ENCODE results near the gene ABCA3.

Gene ABCA3

GRCh38 chr16:2237493-2238149, 102.9 kb downstream of the ABCA3 start:
- FAIRE-seq (no peak), DNase-seq (ENCODE audit: insufficient read length, low spot score) (no peak)

DNA sequence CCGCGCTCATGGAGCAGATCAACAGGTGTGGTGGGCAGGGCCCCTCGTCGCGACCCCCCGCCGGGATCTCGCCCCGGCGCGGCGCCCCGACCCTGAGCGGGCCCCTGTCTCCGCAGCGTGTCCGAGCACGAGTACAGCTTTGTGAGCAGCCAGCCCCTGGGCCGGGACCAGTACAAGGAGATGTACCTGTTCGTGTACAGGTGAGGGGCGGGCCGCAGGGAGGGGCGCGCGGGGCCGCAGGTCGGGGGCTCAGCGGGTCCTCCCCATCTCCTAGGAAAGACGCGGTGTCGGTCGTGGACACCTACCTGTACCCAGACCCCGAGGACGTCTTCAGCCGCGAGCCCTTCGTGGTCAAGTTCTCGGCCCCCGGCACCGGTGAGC, 103.4 kb downstream of the ABCA3 start:
- no peak for FAIRE-seq
- DNase-seq (ENCODE audit: insufficient read length, low spot score), result no peak

- FAIRE-seq, result no peak
These were observed 104.0 kb downstream of the ABCA3 start, which contains the start of gene DNASE1L2 for GRCh38 chr16:2236337-2237101. Gene DNASE1L2 (plus strand): TSS chr16:2236444. CDS start chr16:2236817, 373 bp downstream.

GRCh38 chr16:2235695-2236336, 104.7 kb downstream of the ABCA3 start:
- FAIRE-seq, result no peak
- no peak for DNase-seq (ENCODE audit: insufficient read length, low spot score)

More at GRCh38 chr16:2236337-2237101, 104.0 kb downstream of the ABCA3 start, which contains the start of gene DNASE1L2:
- no peak for DNase-seq (ENCODE audit: insufficient read length, low spot score)

GRCh38 chr16:2235234-2235651, 105.3 kb downstream of the ABCA3 start:
- DNase-seq (ENCODE audit: insufficient read length, low spot score), result no peak
- FAIRE-seq, result no peak

DNA sequence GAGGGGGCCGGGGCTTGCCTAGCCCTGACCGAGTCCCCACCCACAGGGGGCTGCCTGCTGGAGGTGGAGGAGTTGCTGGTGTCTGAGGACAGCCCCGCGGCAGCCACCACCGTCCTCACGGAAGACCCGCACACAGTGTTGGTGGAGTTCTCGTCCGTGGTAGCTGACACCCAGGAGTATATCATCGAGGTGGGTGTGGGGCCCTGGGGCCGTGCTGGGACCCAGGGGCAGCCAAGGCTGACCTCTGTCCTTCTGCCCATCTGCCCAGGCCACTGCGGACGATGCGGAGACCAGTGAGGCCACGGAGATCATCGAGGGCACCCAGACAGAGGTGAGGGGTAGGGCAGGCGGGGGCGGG, 105.7 kb downstream of the ABCA3 start:
- FAIRE-seq (no peak), DNase-seq (ENCODE audit: insufficient read length, low spot score) (no peak)

DNA sequence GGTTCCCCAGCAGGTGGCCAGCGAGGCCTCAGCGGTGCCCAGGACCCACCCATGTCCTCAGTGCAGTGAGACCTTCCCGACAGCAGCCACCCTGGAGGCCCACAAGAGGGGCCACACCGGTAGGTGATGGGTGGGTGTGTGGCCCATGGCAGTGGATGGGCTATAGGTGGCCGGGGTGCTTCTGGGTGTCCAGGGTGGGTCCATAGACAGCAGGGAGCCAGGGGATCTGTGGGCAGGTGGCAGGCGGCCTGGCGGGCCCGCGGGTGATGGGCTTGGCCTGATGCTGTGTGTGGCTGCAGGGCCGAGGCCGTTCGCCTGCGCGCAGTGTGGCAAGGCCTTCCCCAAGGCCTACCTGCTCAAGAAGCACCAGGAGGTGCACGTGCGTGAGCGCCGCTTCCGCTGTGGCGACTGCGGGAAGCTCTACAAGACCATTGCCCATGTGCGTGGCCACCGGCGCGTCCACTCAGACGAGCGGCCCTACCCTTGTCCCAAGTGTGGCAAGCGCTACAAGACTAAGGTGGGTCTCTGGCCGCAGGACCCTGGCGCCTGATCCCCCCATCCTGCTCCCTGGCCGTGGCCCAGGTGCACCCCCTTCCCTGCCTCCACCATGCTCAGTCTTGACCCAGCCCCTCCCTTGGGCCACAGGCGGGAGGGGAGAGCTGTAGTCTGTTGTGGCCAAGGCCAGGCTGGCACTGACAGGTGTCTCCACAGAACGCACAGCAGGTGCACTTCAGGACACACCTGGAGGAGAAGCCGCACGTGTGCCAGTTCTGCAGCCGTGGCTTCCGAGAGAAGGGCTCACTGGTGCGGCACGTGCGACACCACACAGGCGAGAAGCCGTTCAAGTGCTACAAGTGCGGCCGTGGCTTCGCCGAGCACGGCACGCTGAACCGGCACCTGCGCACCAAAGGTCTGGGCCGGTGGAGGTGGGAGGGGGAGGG, 106.4 kb downstream of the ABCA3 start:
- FAIRE-seq (no peak), DNase-seq (ENCODE audit: insufficient read length, low spot score) (no peak)

DNA sequence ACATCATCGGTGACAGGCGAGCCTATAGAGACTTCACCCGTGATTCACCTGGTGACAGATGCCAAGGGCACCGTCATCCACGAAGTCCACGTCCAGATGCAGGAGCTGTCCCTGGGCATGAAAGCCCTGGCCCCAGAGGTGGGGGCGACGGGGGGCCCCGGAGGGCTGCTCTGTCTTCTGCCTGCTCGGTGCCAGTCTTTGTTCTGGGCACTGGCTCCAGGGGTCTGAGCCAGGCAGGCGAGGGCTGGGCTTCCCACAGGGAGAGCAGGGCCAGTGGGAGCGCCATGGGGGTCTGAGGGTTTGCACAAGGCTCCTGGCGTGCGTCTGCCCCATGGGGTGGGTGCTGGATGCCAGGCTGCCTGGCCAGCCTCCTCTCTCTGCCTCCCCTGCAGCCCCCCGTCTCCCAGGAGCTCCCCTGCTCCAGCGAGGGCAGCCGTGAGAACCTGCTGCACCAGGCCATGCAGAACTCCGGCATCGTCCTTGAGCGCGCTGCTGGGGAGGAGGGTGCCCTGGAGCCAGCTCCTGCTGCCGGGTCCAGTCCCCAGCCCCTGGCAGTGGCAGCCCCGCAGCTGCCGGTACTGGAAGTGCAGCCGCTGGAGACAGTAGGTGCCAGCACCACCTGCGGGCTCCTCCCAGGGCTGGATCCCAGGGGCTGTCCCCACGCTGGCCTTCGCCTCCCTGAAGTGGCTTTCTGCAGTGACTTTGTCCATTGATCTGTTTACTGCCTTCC, 107.3 kb downstream of the ABCA3 start:
- no peak for FAIRE-seq

DNA sequence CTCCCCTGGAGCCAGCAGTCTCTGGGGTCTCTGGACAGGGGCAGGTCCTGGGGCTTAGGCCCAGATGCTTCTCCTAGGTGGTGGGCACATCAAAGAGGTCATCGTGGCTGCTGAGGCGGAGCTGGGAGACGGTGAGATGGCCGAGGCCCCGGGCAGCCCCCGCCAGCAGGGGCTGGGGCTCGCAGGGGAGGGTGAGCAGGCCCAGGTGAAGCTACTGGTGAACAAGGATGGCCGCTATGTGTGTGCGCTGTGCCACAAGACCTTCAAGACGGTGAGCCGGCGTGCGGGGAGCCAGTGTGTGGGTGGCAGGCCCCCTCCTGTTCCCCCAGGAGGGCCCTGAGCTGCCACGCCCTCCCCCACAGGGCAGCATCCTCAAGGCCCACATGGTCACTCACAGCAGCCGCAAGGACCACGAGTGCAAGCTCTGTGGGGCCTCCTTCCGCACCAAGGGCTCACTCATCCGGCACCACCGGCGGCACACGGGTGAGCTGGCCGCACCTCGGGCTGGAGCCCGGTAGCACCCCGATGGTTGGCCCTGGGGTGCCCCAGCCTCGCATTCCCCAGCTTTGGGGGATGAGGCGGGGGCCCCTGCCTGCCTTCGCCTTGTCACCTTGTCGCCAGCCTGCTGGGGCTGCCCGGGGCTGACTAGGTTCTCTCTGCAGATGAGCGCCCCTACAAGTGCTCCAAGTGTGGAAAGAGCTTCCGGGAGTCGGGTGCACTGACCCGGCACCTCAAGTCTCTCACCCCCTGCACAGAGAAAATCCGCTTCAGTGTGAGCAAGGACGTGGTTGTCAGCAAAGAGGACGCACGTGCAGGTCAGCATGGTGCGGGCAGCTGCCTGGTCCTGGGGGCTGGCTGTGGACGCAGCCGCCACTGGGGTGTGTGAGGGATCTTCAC, 108.2 kb downstream of the ABCA3 start:
- DNase-seq (ENCODE audit: insufficient read length, low spot score) (no peak), FAIRE-seq (no peak)

More for the DNA sequence above, 107.3 kb downstream of the ABCA3 start:
- DNase-seq (ENCODE audit: insufficient read length, low spot score), result no peak

DNA sequence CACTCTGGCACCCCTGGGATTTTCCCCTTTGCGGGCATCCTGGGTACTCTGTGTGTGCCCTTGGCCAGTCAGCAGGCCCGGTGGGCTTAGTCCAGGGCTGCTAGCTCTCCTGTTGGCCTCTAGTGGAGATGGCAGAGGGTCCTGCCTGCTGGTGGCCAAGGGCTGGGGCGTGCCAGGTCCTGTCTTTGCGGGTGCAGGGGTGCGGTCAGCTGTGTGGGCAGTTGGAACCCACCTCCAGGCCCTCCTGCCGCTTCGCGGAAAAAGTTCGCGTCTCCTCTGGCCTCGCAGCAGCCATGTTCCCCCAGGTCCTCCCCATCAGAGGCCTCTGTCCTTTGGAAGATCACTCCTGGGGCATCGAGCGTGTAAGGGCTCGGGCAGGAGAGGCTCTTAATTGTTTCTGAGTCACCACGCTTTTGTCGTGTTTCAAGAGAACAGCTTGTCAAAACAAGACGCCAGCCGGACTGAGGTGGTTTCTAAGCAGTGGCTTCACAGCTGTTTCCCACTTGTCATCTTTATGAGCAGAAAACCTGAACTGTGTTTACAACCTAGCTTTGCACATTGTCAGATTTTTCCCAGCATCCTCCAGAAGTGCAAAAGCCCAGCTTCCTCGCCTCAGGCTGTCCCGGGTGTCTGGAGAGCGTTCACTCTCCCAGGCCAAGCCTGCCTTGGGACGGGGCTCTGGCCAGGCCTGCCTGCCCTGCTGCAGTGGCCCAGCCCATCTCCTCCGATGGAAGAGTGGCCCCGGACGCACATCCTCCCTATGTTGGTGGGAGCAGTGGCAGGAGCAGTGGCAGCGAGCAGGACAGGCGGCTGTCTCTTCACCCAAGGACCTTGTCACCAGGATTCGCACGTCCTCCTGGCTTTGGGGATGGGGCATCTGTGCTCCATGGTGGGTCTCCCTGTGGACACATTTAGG, 109.3 kb downstream of the ABCA3 start:
- FAIRE-seq (no peak), DNase-seq (ENCODE audit: insufficient read length, low spot score) (no peak)

GRCh38 chr16:2230376-2230775, 110.2 kb downstream of the ABCA3 start:
- no peak for FAIRE-seq
- no peak for DNase-seq (ENCODE audit: insufficient read length, low spot score)

DNA sequence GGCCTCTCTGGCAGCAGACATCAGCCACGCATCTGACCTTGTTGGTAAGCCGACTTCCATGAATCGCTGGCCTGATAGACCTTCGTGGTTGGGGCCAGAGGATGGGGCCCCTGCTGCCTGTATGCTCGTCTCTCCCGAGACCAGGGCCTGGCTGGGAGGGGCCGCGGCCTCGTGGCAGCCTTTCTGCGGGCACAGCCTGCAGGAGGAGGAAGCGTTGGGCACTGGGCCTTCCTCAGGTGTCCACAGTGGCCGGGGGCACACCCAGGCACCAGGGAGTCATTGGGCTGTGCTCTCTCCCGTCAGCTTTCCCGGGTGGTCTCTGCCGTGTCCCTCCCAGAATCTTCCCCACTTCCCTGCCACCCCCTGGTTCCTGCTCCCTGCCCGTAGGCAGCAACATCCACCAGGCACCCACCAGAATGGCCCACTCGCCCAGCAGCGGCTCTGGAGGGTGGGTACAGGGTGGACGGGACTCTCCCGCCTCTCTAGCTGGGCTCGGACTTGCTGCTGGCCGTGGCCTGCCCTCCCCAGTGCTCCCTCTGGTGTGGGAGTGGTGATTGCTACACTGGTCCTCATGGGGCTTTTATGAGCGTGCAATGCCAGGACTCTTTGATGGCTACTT, 110.8 kb downstream of the ABCA3 start:
- FAIRE-seq (no peak), DNase-seq (ENCODE audit: insufficient read length, low spot score) (no peak)

DNA sequence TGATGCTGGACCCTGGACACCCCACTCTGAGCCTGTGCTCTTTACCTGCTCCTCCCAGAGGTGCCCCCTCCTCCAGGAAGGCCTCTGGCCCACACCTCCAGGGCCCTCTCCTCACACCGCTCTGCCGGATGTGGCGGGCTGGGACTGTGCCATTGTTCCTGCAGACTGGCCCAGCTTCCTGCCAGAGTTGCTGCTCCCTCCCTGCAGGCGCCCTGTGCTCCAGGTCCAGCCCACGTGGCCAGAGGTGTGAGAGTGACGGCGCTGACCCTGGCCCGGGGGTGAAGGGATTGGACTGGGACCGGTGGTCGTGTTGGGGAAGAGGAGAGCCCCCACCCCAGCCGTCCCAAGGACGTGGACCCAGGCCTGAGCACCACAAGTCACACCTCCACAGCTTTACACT, 111.4 kb downstream of the ABCA3 start:
- FAIRE-seq (no peak), DNase-seq (ENCODE audit: insufficient read length, low spot score) (no peak)

- FAIRE-seq (no peak), DNase-seq (ENCODE audit: insufficient read length, low spot score) (no peak)
These were observed 112.2 kb downstream of the ABCA3 start for GRCh38 chr16:2228161-2228824.

- FAIRE-seq (no peak), DNase-seq (ENCODE audit: insufficient read length, low spot score) (no peak)
These were observed 113.6 kb downstream of the ABCA3 start for GRCh38 chr16:2226918-2227317.

- FAIRE-seq (no peak), DNase-seq (ENCODE audit: insufficient read length, low spot score) (no peak)
These were observed 114.2 kb downstream of the ABCA3 start for GRCh38 chr16:2226245-2226793.
